Measurements from ENCODE around the gene PLCH1.

GRCh38 chr3:155598671-155599070, 146.2 kb downstream of the PLCH1 start:
- TF ChIP-seq POLR2A (IDR thresholded peaks at IDR 0.05): no peak
- TF ChIP-seq CTCF (IDR thresholded peaks at IDR 0.05): no peak

All from uterus (tissue), 2 donors.